ENCODE measurements around the gene MFAP2.

DNA sequence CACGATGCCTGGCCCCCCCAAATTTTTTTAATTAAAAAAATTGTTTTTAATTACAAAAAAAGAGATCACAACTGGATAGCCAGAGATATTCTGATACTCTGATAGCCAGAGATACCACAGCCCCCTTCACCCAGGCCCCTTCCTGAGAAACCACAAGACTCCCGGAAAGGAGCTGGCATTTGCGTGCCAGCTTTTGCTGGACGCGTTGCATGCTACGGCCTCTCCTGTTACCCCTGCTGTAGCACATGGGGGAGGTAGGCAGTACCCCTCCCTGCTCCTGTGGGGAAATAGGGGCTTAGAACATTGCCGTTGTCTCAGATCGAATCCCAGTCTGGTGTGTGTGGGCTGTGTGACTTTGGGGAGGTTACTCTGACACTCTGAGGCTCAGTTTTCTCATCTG lies 22.7 kb downstream of the MFAP2 start:
- no peak for TF ChIP-seq REST (tag by site-specific recombination; IDR thresholded peaks at IDR 0.05)
- TF ChIP-seq CTCF (tag by site-specific recombination; IDR thresholded peaks at IDR 0.05), result no peak
- TF ChIP-seq ZNF501 (tag by site-specific recombination; IDR thresholded peaks at IDR 0.05), result no peak
- no peak for TF ChIP-seq ZNF624 (tag by site-specific recombination; IDR thresholded peaks at IDR 0.05)
- TF ChIP-seq ZNF121 (tag by site-specific recombination; IDR thresholded peaks at IDR 0.05), result no peak
- TF ChIP-seq MZF1 (tag by site-specific recombination; IDR thresholded peaks at IDR 0.05; ENCODE audit: borderline replicate concordance), result no peak
- no peak for TF ChIP-seq ZNF26 (tag by site-specific recombination; IDR thresholded peaks at IDR 0.05)
- no peak for TF ChIP-seq ZNF335 (tag by site-specific recombination; conservative IDR thresholded peaks at IDR 0.05)
- TF ChIP-seq ZBTB8A (tag by site-specific recombination; IDR thresholded peaks at IDR 0.05), result no peak
- TF ChIP-seq, protein P1, sequence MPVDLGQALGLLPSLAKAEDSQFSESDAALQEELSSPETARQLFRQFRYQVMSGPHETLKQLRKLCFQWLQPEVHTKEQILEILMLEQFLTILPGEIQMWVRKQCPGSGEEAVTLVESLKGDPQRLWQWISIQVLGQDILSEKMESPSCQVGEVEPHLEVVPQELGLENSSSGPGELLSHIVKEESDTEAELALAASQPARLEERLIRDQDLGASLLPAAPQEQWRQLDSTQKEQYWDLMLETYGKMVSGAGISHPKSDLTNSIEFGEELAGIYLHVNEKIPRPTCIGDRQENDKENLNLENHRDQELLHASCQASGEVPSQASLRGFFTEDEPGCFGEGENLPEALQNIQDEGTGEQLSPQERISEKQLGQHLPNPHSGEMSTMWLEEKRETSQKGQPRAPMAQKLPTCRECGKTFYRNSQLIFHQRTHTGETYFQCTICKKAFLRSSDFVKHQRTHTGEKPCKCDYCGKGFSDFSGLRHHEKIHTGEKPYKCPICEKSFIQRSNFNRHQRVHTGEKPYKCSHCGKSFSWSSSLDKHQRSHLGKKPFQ (tag by site-specific recombination; IDR thresholded peaks at IDR 0.05), result no peak

Data from HEK293 (cell line).